ENCODE data around the gene HECTD2. TPM values are rescaled to one million over a fixed set of nuclear protein-coding genes. Genes with fewer than 3 reads are reported as not detected.

Gene HECTD2
- total RNA-seq, 1 donor from 2014 or later = 32.9 TPM

Small RNA genes lying within 50 kb of the gene (small RNA-seq; reads per million reads assigned to genes)
- gene AL161798.1 (ENCODE audit: low replicate concordance) (not detected), gene RPS27P1 (ENCODE audit: low replicate concordance) (not detected)

Other genes with a start within 250 kb of the HECTD2 start
- gene PCGF5, start 189.7 kb upstream of the HECTD2 start, total RNA-seq = 42.7 TPM
- gene PPP1R3C, start 222.7 kb downstream of the HECTD2 start, total RNA-seq = 540 TPM

All from tongue (tissue), 2 donors.